ENCODE data around the gene STK36.

The STK36 gene

DNA sequence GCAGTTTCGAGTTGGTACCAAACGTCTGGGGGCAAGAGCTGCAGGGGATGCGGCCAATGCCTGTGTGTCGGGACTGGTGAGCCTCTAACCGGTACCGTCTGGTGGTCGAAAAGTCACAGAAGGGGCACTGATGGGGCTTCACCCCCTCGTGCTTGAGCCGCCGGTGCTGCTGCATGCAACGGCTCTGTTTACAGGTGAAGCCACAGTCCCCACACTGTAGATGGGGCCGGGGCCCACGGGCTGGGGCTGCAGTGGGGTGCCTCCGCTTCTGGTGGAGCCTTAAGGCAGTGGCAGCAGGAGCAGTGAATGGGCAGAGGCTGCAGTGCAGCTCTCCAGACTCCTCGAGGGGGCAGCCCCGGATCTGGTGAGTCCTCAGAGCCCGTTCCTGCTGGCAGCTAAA, 29.1 kb upstream of the STK36 start:
- Histone ChIP-seq H3K9ac (ENCODE audit: low read length) (no peak overlapping the region), H3K27me3 (ENCODE audit: control insufficient read depth, insufficient read depth, low read length) (no peaks in the 10 kb centered on the region), H3K4me3 (ENCODE audit: low read depth, low read length) (no peak overlapping the region), H3K9me3 (ENCODE audit: control insufficient read depth, insufficient read depth, low read depth, low read length) (no peaks in the 10 kb centered on the region), H3K36me3 (ENCODE audit: control insufficient read depth, insufficient read depth, low read length) (peaks cover 91% of the 10 kb centered on the region), H3K27ac (ENCODE audit: low read depth, low read length) (no peak overlapping the region), H3K4me1 (ENCODE audit: control insufficient read depth, insufficient read depth, low read length) (no peaks in the 10 kb centered on the region)

DNA sequence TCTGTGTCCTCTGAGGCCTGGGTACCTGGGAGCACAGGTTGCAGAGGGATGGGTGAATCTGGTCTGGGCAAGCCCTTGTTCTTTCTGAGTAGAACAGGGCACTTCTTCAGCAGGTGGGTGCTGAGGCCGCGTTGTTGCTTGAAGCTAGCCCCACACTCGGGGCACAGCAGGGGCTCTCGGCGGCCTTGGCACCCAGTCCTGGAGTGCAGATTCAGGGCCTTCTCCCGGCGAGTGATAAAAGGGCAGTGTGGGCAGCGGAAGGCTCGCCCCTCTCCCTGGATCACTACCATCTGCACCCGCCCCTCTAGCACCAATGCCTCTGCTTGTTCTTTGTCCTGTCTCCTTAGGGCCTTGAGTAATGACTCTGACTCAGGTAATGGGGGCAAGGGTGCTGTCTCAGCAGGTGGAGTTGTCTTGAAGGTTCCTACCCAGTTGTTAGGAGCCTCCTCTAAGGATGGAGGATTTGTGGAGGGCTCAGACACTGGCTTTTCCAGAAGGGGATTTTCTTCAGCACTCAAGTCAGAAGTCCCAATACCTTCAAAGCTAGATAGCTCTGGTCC, 28.1 kb upstream of the STK36 start:
- Histone ChIP-seq H3K27ac (ENCODE audit: low read depth, low read length) (no peak overlapping the region), H3K9ac (ENCODE audit: low read length) (no peak overlapping the region), H3K4me3 (ENCODE audit: low read depth, low read length) (no peak overlapping the region), H3K36me3 (ENCODE audit: control insufficient read depth, insufficient read depth, low read length) (peaks cover 91% of the 10 kb centered on the region), H3K9me3 (ENCODE audit: control insufficient read depth, insufficient read depth, low read depth, low read length) (no peaks in the 10 kb centered on the region), H3K4me1 (ENCODE audit: control insufficient read depth, insufficient read depth, low read length) (no peaks in the 10 kb centered on the region), H3K27me3 (ENCODE audit: control insufficient read depth, insufficient read depth, low read length) (no peaks in the 10 kb centered on the region)

DNA sequence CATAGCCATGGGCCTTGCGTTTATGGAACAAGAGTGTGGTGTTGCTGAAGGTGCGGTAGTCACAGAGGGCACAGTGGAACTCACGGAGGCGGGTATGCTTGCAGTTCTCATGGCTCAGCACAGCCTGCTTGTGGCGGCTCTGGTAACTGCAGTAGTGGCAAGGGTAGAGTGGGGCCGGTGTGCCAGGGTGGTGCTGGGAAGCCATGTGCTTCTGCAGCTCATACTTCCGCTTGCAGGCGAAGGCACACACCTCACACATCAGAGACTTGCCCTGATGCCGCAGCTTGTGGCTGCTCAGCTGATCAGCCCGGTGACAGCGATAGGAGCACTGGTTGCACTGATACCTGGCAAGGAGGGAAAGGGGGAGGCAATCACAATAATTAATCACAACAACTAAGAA, 27.2 kb upstream of the STK36 start:
- no peak overlapping the region for H3K4me3 ChIP-seq (ENCODE audit: low read depth, low read length)
- H3K36me3 ChIP-seq (ENCODE audit: control insufficient read depth, insufficient read depth, low read length) = peaks cover 92% of the 10 kb centered on the region
- H3K9ac ChIP-seq (ENCODE audit: low read length) = no peak overlapping the region
- no peaks in the 10 kb centered on the region for H3K4me1 ChIP-seq (ENCODE audit: control insufficient read depth, insufficient read depth, low read length)
- H3K27me3 ChIP-seq (ENCODE audit: control insufficient read depth, insufficient read depth, low read length) = no peaks in the 10 kb centered on the region
- no peak overlapping the region for H3K27ac ChIP-seq (ENCODE audit: low read depth, low read length)
- H3K9me3 ChIP-seq (ENCODE audit: control insufficient read depth, insufficient read depth, low read depth, low read length) = no peaks in the 10 kb centered on the region

DNA sequence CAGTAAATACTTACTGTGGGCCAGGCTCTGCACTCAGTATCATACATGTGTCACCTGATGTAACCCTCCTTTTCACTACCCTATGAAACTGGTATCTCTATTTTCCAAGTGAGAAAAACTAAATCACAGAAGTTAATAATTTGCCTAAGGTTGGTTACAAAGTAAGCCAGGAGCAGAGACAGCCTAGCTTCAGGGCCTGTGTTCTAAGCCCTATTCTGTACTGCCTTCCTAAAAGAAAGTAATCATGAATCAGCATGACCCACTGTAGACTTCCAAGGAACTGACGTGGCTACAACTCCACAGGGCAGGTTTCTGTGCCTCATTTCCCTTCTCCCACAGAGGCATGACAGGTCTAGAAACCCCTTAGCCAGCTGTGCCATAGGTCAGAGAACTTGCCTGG, 26.8 kb upstream of the STK36 start:
- H3K27ac ChIP-seq (ENCODE audit: low read depth, low read length) = no peak overlapping the region
- no peaks in the 10 kb centered on the region for H3K27me3 ChIP-seq (ENCODE audit: control insufficient read depth, insufficient read depth, low read length)
- H3K9ac ChIP-seq (ENCODE audit: low read length) = no peak overlapping the region
- H3K36me3 ChIP-seq (ENCODE audit: control insufficient read depth, insufficient read depth, low read length) = peaks cover 93% of the 10 kb centered on the region
- H3K4me3 ChIP-seq (ENCODE audit: low read depth, low read length) = no peak overlapping the region
- no peaks in the 10 kb centered on the region for H3K9me3 ChIP-seq (ENCODE audit: control insufficient read depth, insufficient read depth, low read depth, low read length)
- no peaks in the 10 kb centered on the region for H3K4me1 ChIP-seq (ENCODE audit: control insufficient read depth, insufficient read depth, low read length)

DNA sequence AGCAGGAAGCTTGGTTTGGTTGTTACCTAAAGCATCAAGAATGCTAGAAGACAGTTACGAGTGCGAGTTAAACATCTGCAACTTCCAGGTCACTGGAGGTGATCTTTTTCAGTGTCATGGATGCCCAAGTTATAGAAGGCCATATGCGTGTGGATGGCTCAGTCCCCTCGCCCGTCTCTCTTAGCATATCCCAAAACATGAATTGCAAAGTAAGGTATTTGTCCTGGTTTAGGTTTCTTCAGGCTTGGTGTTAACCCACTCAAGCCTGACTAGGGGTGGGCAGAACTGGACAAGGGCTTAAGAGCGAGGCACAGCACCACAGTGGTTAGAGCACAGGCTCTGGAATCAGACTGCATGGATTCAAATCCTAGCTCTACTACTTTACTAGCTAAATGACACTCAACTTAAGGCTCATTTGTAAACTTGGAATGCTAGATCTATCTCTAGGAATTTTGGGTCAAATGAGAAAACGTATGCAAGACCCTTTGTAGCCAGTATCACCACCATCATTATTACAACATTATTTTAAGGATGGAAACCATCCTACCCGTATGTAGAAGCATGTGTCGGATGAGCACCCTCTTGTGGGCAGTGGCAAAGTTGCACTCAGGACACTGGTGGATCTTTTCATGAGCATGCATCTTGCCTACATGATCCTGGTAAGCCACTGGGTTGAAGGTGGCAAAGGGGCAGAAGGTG, 23.6 kb upstream of the STK36 start:
- Histone ChIP-seq H3K36me3 (ENCODE audit: control insufficient read depth, insufficient read depth, low read length) (peaks cover 92% of the 10 kb centered on the region), H3K4me1 (ENCODE audit: control insufficient read depth, insufficient read depth, low read length) (no peaks in the 10 kb centered on the region), H3K4me3 (ENCODE audit: low read depth, low read length) (no peak overlapping the region), H3K27ac (ENCODE audit: low read depth, low read length) (no peak overlapping the region), H3K9ac (ENCODE audit: low read length) (no peak overlapping the region), H3K9me3 (ENCODE audit: control insufficient read depth, insufficient read depth, low read depth, low read length) (no peaks in the 10 kb centered on the region), H3K27me3 (ENCODE audit: control insufficient read depth, insufficient read depth, low read length) (no peaks in the 10 kb centered on the region)

DNA sequence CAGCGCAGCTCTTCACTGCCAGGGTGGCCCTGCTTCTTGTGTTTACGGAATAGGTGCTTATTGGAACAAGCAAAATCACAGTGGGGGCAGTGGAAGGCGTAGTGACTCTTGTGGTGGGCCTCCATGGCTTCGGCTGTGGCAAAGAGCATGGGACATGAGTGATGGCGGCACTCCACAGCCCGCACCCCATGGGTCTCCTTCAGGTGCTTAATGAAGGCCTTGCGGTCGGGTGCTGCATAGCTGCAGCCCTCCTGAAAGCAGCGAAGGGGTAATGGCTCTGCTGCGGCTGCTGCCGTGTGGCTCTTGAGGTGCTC, 23.1 kb upstream of the STK36 start:
- Histone ChIP-seq H3K4me1 (ENCODE audit: control insufficient read depth, insufficient read depth, low read length) (no peaks in the 10 kb centered on the region), H3K36me3 (ENCODE audit: control insufficient read depth, insufficient read depth, low read length) (peaks cover 90% of the 10 kb centered on the region), H3K9ac (ENCODE audit: low read length) (no peak overlapping the region), H3K9me3 (ENCODE audit: control insufficient read depth, insufficient read depth, low read depth, low read length) (no peaks in the 10 kb centered on the region), H3K27ac (ENCODE audit: low read depth, low read length) (no peak overlapping the region), H3K27me3 (ENCODE audit: control insufficient read depth, insufficient read depth, low read length) (no peaks in the 10 kb centered on the region), H3K4me3 (ENCODE audit: low read depth, low read length) (no peak overlapping the region)

DNA sequence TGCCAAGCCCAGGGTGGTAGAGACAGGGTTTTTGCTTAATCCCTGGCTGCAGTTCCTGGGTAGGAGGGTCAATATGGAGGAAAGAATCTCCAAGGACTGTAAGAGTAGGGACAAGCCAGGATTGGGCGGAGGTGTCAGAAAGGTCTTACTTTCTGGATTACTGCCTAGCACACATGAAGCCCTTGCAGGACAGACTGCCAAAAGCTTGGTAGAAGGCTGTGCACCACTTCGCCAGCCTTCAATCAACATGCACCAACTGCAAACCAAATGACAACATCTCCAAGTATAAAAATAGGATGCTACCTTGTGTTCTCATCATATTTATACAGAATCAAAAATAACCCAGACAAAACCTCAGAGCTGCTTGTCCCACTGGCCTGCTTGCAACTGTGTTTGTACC, 16.1 kb upstream of the STK36 start:
- peaks cover 56% of the 10 kb centered on the region for H3K36me3 ChIP-seq (ENCODE audit: control insufficient read depth, insufficient read depth, low read length)

DNA sequence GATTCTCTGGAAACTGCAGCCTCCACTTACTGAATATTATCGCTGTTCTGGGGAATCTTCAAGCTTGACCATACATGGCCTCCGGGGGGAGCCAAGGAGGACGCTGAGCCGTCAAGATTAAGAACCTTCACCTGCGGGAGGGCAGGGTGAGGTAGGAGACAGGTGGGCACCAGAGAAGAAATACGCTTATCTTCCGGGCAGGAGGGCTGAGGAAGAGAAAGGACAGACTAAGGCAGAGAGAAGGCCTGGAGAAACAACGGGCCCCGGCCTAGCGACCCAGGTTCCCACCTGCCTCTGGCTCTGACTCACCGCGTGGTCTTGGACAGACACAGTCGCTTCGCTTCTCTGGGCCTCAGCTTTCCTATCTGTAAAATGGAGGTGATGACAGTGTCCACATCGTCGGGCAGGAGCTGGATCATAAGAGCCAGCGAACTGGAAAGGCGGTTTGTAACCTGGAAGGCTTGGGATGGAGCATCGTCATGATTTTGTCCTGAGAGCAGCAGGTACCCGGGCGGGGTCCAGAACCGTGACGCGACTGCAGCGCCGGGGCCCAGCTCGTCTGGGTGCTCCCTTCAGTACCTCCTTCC, 13.1 kb upstream of the STK36 start:
- H3K4me3 ChIP-seq (ENCODE audit: low read depth, low read length) = peak overlapping the region; percentile 92
- no peaks in the 10 kb centered on the region; the same call in 1 of the 2 replicates for H3K4me1 ChIP-seq (ENCODE audit: control insufficient read depth, insufficient read depth, low read length)
- no peaks in the 10 kb centered on the region for H3K27me3 ChIP-seq (ENCODE audit: control insufficient read depth, insufficient read depth, low read length)
- H3K36me3 ChIP-seq (ENCODE audit: control insufficient read depth, insufficient read depth, low read length) = peaks cover 55% of the 10 kb centered on the region
- peak overlapping the region; percentile 93 for H3K9ac ChIP-seq (ENCODE audit: low read length)
- no peaks in the 10 kb centered on the region for H3K9me3 ChIP-seq (ENCODE audit: control insufficient read depth, insufficient read depth, low read depth, low read length)
- peak overlapping the region; percentile 74; the same call in 1 of the 2 replicates for H3K27ac ChIP-seq (ENCODE audit: low read depth, low read length)

More for the DNA sequence above, 16.1 kb upstream of the STK36 start:
- Histone ChIP-seq H3K9ac (ENCODE audit: low read length) (no peak overlapping the region), H3K9me3 (ENCODE audit: control insufficient read depth, insufficient read depth, low read depth, low read length) (no peaks in the 10 kb centered on the region), H3K27me3 (ENCODE audit: control insufficient read depth, insufficient read depth, low read length) (no peaks in the 10 kb centered on the region), H3K4me1 (ENCODE audit: control insufficient read depth, insufficient read depth, low read length) (no peaks in the 10 kb centered on the region; the same call in 1 of the 2 replicates), H3K4me3 (ENCODE audit: low read depth, low read length) (no peak overlapping the region), H3K27ac (ENCODE audit: low read depth, low read length) (no peak overlapping the region)

DNA sequence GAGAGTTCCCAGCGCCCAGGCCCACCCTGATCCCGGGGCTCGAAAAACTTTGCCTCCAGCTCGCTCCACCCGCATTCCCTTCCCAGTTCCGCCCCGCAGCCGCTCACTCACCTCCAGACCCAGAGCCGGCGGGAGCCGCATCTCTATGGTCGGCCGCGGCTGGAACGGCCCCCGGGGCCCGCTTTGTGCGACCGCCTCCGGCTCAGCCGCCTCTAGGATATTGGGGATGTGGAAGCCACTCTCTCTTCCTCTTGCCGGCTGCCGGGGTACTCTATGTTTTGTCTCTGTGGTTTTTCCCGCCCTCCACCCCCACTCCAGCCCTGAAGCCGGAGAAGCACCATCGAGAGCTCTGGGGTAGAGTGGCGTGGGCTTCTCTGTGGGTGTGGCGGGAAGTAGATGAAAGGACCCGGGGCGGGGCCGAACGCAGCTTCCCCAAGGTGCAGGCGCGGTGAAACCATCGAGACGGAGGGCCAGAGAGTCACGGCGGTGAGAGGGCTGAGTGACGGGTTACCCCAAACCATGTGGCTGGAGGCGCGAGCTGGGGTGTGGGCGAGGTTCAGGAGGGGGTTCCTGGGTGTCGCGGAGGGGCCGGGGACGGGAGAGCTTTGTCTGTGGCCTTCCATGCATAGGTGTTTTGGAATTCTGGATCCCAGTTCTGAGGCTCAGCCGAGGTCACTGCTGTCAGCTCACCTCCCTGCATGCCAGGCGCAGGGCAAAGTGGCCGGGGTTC, 12.5 kb upstream of the STK36 start, which contains the start of the genes BCS1L and ZNF142:
BCS1L (plus strand) TSS at position 426 of the 730 bp plus-strand sequence. CDS start 1,305 bp downstream, outside the sequence.
ZNF142 (minus strand) TSS at position 366 of the 730 bp plus-strand sequence. CDS start 3,194 bp downstream, outside the sequence.
- Histone ChIP-seq H3K4me3 (ENCODE audit: low read depth, low read length) (peak within 1 kb of the TSS; percentile 92), H3K9ac (ENCODE audit: low read length) (peak within 1 kb of the TSS; percentile 93), H3K36me3 (ENCODE audit: control insufficient read depth, insufficient read depth, low read length) (peaks cover 55% of the 10 kb centered on the region), H3K27me3 (ENCODE audit: control insufficient read depth, insufficient read depth, low read length) (no peaks in the 10 kb centered on the region), H3K4me1 (ENCODE audit: control insufficient read depth, insufficient read depth, low read length) (no peaks in the 10 kb centered on the region; the same call in 1 of the 2 replicates), H3K9me3 (ENCODE audit: control insufficient read depth, insufficient read depth, low read depth, low read length) (no peaks in the 10 kb centered on the region), H3K27ac (ENCODE audit: low read depth, low read length) (peak within 1 kb of the TSS; percentile 74; the same call in 1 of the 2 replicates)

DNA sequence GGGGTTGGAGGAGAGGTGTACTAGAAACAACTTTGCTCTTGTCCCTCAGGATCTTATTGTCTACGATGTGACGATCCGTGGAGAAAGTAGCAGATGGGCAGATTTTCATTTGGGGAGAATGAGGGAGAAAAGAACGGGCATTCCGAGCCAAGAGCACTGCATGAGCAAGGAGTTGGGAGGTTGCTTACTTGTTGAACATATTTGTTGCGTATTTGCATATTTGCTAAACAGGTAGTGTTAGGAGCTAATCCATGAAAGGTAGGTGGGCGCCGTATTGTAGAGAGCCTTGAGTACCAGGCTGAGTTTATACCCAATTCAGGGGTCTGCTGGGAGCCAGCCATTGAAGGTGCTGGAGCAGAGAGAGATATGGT, 11.9 kb upstream of the STK36 start:
- H3K9ac ChIP-seq (ENCODE audit: low read length) = peak overlapping the region; percentile 93
- no peaks in the 10 kb centered on the region for H3K27me3 ChIP-seq (ENCODE audit: control insufficient read depth, insufficient read depth, low read length)
- peaks cover 56% of the 10 kb centered on the region for H3K36me3 ChIP-seq (ENCODE audit: control insufficient read depth, insufficient read depth, low read length)
- H3K4me1 ChIP-seq (ENCODE audit: control insufficient read depth, insufficient read depth, low read length) = no peaks in the 10 kb centered on the region; the same call in 1 of the 2 replicates
- H3K9me3 ChIP-seq (ENCODE audit: control insufficient read depth, insufficient read depth, low read depth, low read length) = no peaks in the 10 kb centered on the region
- H3K27ac ChIP-seq (ENCODE audit: low read depth, low read length) = no peak overlapping the region
- peak overlapping the region; percentile 92 for H3K4me3 ChIP-seq (ENCODE audit: low read depth, low read length)

DNA sequence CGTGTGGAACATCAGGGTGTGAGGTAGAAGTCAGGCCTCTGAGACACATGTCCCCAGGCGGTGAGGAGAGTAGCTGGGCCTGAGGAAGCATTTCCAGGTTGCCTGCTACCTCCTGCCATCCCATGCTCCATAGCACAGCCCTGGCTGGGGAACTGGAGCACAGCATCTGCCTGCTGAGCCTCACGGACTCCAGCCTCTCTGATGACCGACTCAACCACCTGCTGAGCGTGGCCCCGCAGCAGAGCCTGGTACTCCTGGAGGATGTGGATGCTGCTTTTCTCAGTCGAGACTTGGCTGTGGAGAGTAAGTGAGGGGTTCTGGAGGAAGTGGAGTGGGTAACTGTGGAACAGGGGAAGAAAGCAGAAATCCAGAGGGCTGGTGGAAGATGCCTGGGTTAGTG, 9.5 kb upstream of the STK36 start:
- Histone ChIP-seq H3K27ac (ENCODE audit: low read depth, low read length) (no peak overlapping the region), H3K27me3 (ENCODE audit: control insufficient read depth, insufficient read depth, low read length) (no peaks in the 10 kb centered on the region), H3K9ac (ENCODE audit: low read length) (no peak overlapping the region), H3K36me3 (ENCODE audit: control insufficient read depth, insufficient read depth, low read length) (peaks cover 58% of the 10 kb centered on the region), H3K4me1 (ENCODE audit: control insufficient read depth, insufficient read depth, low read length) (no peaks in the 10 kb centered on the region; the same call in 1 of the 2 replicates), H3K9me3 (ENCODE audit: control insufficient read depth, insufficient read depth, low read depth, low read length) (no peaks in the 10 kb centered on the region), H3K4me3 (ENCODE audit: low read depth, low read length) (no peak overlapping the region)

Data from HUES6 (cell line).